ENCODE measurements around the gene DBN1.

DBN1 gene

DNA sequence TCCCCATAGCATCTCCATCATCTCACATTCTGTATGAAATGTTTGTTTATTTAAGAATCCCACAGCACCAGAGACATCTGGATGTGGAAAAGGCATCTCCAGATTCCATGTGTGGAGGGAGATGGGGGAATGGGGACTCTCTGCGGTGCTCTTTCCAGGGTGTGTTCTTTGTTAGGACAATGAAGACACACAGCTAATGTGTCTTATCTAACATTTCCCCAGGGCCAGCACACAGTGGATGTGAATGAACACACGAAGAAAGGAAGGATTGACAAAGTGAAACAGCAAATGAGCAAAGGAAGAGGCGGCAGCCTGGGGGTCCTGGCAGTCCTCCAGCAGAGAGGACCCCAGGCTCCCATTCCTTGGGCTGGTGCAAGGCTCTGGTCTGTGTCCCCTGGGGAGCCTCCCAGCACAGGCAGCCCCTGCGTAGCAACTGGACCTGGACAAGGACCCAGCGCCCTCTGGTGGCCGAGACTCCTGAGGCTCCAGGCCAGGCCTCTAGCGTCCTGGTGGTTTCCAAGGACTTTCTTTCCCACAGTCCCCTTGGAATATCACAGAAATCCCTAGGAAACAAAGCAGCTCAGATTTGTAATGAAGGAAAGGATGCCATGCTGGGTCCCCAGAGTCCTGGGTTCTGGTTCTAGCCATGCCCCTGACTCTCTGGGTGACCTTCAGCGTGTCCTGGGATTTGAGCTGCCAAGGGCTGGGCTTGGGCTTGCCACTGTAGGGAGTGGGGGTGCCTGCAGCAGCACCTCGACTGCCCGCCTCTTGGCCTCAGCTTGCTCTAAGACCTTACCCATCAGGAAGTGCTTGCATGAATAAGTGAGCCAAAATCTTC is 27.5 kb upstream of the DBN1 start:
- no peak overlapping the region for H3K4me3 ChIP-seq (replicated peaks in 1 of 2; ENCODE audit: low read depth in 2 of 2, low read length in 2 of 2)
- TF ChIP-seq, protein P1, sequence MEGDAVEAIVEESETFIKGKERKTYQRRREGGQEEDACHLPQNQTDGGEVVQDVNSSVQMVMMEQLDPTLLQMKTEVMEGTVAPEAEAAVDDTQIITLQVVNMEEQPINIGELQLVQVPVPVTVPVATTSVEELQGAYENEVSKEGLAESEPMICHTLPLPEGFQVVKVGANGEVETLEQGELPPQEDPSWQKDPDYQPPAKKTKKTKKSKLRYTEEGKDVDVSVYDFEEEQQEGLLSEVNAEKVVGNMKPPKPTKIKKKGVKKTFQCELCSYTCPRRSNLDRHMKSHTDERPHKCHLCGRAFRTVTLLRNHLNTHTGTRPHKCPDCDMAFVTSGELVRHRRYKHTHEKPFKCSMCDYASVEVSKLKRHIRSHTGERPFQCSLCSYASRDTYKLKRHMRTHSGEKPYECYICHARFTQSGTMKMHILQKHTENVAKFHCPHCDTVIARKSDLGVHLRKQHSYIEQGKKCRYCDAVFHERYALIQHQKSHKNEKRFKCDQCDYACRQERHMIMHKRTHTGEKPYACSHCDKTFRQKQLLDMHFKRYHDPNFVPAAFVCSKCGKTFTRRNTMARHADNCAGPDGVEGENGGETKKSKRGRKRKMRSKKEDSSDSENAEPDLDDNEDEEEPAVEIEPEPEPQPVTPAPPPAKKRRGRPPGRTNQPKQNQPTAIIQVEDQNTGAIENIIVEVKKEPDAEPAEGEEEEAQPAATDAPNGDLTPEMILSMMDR (IDR thresholded peaks at IDR 0.05; ENCODE audit: low read depth, low read length) = peak; percentile 97
- DNase-seq (ENCODE audit: low read depth in 2 of 2) = peak; percentile 87 to 90

DNA sequence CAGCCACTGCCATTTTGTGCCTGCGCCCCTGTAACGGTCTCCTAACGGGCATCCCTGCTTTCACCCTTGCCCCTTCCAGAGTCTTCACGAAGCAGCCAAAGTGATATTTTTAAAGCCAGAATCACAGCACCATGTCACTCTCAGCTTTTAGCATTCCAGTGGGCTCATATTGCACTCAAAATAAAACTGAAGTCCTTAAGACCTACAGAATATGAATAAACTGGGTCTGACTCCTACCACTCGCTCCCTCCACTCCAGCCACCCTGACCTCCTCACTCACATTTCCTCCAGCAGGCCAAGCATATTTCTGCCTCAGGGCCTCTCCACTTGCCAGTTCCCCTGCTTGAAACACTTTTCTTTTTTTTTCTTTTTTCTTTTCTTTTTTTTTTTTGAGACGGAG is 26.4 kb upstream of the DBN1 start:
- no peak for DNase-seq (ENCODE audit: low read depth in 2 of 2)
- TF ChIP-seq, protein P1 (IDR thresholded peaks at IDR 0.05; ENCODE audit: low read depth, low read length) = no peak
- no peak overlapping the region for H3K4me3 ChIP-seq (replicated peaks in 1 of 2; ENCODE audit: low read depth in 2 of 2, low read length in 2 of 2)

DNA sequence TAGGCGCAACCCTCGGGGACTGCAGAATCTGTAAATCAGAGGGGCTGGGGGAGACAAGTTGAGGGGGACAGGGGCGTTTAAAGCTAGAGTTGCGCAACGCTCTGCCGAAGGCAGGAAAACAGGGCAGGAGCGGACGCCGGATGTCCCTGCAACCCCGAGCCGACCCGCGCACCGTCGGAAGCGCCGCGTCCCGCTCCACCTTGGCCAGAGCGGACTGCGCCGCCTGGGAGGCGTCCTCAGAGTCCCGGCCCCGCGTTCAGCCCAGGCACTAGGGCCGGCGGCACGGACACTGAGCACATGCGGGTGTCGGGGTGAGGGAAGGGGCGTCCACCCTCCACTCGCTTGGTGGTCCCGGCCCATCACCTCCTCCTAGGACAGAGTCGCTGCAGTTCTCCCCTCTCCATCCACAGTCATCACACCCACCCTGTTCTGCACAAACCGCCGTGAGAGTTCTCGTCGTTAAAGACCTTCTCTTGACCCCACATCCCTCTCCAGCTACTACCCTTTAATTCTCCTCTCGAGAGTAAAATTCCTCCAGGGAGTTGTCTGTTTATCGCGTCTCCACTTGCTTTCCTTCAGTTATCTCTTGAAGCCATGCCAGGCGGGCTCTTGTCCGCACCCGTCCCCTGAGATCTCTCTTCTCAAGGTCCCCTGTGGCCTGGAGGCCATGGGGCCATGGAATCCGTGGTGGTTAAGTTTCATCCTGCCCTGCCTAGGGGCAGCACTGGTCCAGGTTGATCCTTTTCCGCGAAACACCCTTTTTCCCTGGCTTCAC is 24.8 kb upstream of the DBN1 start:
- TF ChIP-seq, protein P1 (IDR thresholded peaks at IDR 0.05; ENCODE audit: low read depth, low read length) = no peak
- peak overlapping the region; percentile 44 to 87 for H3K4me3 ChIP-seq (replicated peaks in 1 of 2; ENCODE audit: low read depth in 2 of 2, low read length in 2 of 2)
- DNase-seq (ENCODE audit: low read depth in 2 of 2) = peak in 1 of 2 donors; percentile 39

DNA sequence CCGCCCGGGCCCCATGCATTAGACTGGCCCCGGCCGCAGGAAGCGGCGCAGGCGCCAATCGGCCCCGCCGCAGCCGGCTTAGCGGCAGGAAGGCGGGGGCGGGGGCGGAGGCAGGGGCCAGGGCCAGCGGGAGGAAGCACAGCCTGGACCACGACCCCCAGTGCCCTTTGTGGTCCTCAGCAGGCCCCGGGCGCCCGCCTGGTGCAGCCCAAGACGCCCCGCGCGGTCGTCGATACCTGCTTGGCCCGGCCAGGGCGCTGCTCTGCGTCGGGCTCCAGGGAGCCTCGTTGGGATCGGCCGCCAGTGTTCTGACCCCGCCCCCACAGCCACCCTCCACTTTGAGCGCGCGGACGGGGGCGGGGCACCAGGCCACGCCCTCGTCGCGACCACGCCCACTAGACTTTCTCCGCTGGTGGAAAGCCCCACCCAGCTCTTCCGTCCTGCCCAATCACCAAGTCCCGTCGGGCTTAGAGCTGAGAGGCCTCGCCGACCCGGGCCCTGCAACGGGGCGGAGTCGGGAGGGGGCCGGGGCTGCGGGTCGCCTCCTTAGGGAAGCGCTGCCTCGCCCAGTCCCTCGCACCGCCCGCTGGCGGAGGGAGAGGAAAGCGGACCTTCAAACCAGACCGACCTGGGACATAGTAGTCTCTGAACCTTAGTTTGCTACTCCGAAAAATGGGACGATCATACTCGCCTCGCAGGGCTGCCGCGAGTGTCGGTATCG is 24.0 kb upstream of the DBN1 start, which contains the start of gene PDLIM7:
Gene PDLIM7 (minus strand): TSS at position 313 of the 721 bp plus-strand sequence. CDS start 1,092 bp downstream, outside the sequence.
- peak; percentile 98 for DNase-seq (ENCODE audit: low read depth in 2 of 2)
- H3K4me3 ChIP-seq (replicated peaks in 1 of 2; ENCODE audit: low read depth in 2 of 2, low read length in 2 of 2) = peak within 1 kb of the TSS; percentile 86 to 87
- TF ChIP-seq, protein P1 (IDR thresholded peaks at IDR 0.05; ENCODE audit: low read depth, low read length) = no peak

DNA sequence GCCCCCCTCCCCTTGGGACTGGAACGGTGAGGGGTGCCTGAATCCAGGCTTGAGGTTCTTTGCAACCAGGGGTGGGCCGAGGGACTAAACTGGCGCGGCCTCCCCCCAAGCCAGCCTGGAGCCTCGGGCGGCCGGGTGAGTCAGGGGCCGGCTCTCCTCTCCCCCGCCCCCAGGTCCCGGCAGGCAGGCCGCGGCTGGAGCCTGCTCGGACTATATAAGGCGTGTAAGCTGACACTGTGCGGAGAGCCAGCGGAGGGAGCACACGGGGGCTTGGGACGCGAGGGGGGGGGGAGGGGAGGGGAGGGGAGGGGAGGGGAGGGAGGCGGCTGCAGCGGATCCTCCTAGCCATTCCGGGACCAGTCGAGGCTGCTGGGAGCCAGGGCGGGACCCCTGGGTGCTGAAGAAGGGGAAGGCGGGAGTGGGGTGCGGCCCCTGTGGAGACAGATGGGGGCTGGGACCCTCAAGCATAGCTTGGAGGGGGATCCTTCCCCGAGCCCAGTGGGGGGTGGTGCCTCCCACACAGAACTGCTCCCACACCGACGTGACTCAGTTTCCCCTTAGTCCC is 23.4 kb upstream of the DBN1 start:
- TF ChIP-seq, protein P1 (IDR thresholded peaks at IDR 0.05; ENCODE audit: low read depth, low read length) = no peak
- peak; percentile 93 to 94 for DNase-seq (ENCODE audit: low read depth in 2 of 2)

DNA sequence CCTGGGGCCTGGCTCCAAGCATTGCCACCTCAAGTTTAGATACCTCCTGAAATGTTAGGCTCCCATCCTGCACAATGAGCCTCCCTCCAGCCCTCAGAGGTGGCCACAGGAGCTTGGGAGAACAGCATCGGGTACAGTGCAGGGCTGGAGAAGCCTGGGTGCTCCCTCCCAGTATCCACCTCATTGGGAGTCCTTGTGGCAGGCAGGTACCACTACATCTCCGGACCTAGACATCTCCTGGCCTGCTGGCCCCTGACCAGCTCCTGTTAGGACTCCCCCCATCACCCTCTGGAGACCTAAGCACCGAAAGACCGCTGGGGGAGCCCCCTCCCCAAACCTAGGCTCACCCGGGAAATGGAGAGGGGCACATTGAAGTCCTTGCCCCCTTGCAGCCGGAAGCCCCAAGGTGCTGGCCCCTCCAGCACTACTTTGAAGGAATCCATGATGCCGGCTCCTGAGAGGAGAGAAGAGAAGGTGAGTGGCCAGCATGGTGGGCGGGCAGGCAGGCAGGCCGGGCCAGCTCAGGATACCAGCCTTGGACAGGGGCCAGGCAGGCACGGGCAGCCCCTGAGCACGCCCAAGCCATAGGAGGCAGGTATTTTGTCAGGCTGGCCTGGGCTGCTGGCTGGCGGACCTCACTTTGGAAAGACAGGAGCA is 22.8 kb upstream of the DBN1 start:
- peak; percentile 65 to 76 for DNase-seq (ENCODE audit: low read depth in 2 of 2)
- H3K4me3 ChIP-seq (replicated peaks in 1 of 2; ENCODE audit: low read depth in 2 of 2, low read length in 2 of 2) = peak overlapping the region; percentile 86 to 87
- TF ChIP-seq, protein P1 (IDR thresholded peaks at IDR 0.05; ENCODE audit: low read depth, low read length) = peak; percentile 42

More for the DNA sequence above, 23.4 kb upstream of the DBN1 start:
- H3K4me3 ChIP-seq (replicated peaks in 1 of 2; ENCODE audit: low read depth in 2 of 2, low read length in 2 of 2) = peak overlapping the region; percentile 86 to 87
